Activated naive CD4-positive, alpha-beta T cell treated with anti-CD3 and anti-CD28 coated beads, Interleukin-2, amount 50 U/mL, for 24 hours (primary cell): ENCODE results near the gene TMEM63B.
A peak's percentile ranks its signal among the peaks of the same experiment; 100 is the strongest.

Source experiments
- H3K27ac Mint-ChIP-seq: one replicate; pipeline ENCODE4 v1.8.0; 2021; ENCODE audit warnings: mild to moderate bottlenecking, mixed read lengths
- H3K27me3 Mint-ChIP-seq: one replicate; pipeline ENCODE4 v1.8.0; 2021; ENCODE audit warnings: mixed read lengths
- H3K36me3 Mint-ChIP-seq: one replicate; pipeline ENCODE4 v1.8.0; 2021; ENCODE audit warnings: mixed read lengths
- H3K4me1 Mint-ChIP-seq: one replicate; pipeline ENCODE4 v1.8.0; 2021; ENCODE audit warnings: mixed read lengths
- H3K4me3 Mint-ChIP-seq: one replicate; pipeline ENCODE4 v1.8.0; 2021; ENCODE audit warnings: mild to moderate bottlenecking, mixed read lengths
- H3K9me3 Mint-ChIP-seq: one replicate; pipeline ENCODE4 v1.8.0; 2021; ENCODE audit warnings: mixed read lengths

TMEM63B gene

GRCh38 chr6:44127186-44128019, at the start of gene TMEM63B, which contains the start of gene MRPL14:
TMEM63B (plus strand) TSS chr6:44127554; CDS start chr6:44134585, 7,031 bp downstream.
MRPL14 (minus strand) TSS chr6:44127452; CDS start chr6:44116611, 10,841 bp downstream.
- H3K27me3 Mint-ChIP-seq: no peaks in the 10 kb centered on the region
- H3K36me3 Mint-ChIP-seq: peaks cover 4% of the 10 kb centered on the region
- H3K9me3 Mint-ChIP-seq: no peaks in the 10 kb centered on the region
- peaks cover 65% of the 10 kb centered on the region for H3K4me1 Mint-ChIP-seq
- H3K4me3 Mint-ChIP-seq: peak within 1 kb of the TSS; percentile 93
- peak within 1 kb of the TSS; percentile 95 for H3K27ac Mint-ChIP-seq

GRCh38 chr6:44078219-44078826, 49.0 kb upstream of the TMEM63B start:
- Mint-ChIP-seq H3K27ac (no peak overlapping the region), H3K36me3 (no peaks in the 10 kb centered on the region), H3K4me3 (no peak overlapping the region), H3K9me3 (no peaks in the 10 kb centered on the region), H3K4me1 (peaks cover 13% of the 10 kb centered on the region), H3K27me3 (peaks cover 5% of the 10 kb centered on the region)

- Mint-ChIP-seq H3K9me3 (no peaks in the 10 kb centered on the region), H3K27ac (no peak overlapping the region), H3K4me1 (peaks cover 7% of the 10 kb centered on the region), H3K4me3 (no peak overlapping the region), H3K27me3 (peaks cover 5% of the 10 kb centered on the region), H3K36me3 (no peaks in the 10 kb centered on the region)
Observed at GRCh38 chr6:44078827-44079671, 48.3 kb upstream of the TMEM63B start.

- H3K9me3 Mint-ChIP-seq: no peaks in the 10 kb centered on the region
- no peaks in the 10 kb centered on the region for H3K36me3 Mint-ChIP-seq
- no peak overlapping the region for H3K4me3 Mint-ChIP-seq
- H3K4me1 Mint-ChIP-seq: peaks cover 1% of the 10 kb centered on the region
- no peak overlapping the region for H3K27ac Mint-ChIP-seq
- peaks cover 3% of the 10 kb centered on the region for H3K27me3 Mint-ChIP-seq
Observed at GRCh38 chr6:44079672-44080071, 47.7 kb upstream of the TMEM63B start.

GRCh38 chr6:44080561-44081521, 46.5 kb upstream of the TMEM63B start:
- Mint-ChIP-seq H3K27ac (no peak overlapping the region), H3K27me3 (peaks cover 1% of the 10 kb centered on the region)

GRCh38 chr6:44081753-44082152, 45.6 kb upstream of the TMEM63B start:
- Mint-ChIP-seq H3K36me3 (no peaks in the 10 kb centered on the region), H3K27me3 (peaks cover 1% of the 10 kb centered on the region), H3K4me3 (no peak overlapping the region), H3K4me1 (no peaks in the 10 kb centered on the region), H3K27ac (no peak overlapping the region), H3K9me3 (no peaks in the 10 kb centered on the region)

More at GRCh38 chr6:44080561-44081521, 46.5 kb upstream of the TMEM63B start:
- no peak overlapping the region for H3K4me3 Mint-ChIP-seq
- no peaks in the 10 kb centered on the region for H3K9me3 Mint-ChIP-seq
- H3K36me3 Mint-ChIP-seq: no peaks in the 10 kb centered on the region
- H3K4me1 Mint-ChIP-seq: no peaks in the 10 kb centered on the region

- no peaks in the 10 kb centered on the region for H3K9me3 Mint-ChIP-seq
- H3K27ac Mint-ChIP-seq: no peak overlapping the region
Observed at GRCh38 chr6:44082872-44083321, 44.5 kb upstream of the TMEM63B start.

GRCh38 chr6:44084231-44085014, 42.9 kb upstream of the TMEM63B start:
- Mint-ChIP-seq H3K36me3 (no peaks in the 10 kb centered on the region), H3K4me3 (no peak overlapping the region), H3K27ac (no peak overlapping the region)

More at GRCh38 chr6:44082872-44083321, 44.5 kb upstream of the TMEM63B start:
- H3K36me3 Mint-ChIP-seq: no peaks in the 10 kb centered on the region
- no peaks in the 10 kb centered on the region for H3K4me1 Mint-ChIP-seq
- H3K4me3 Mint-ChIP-seq: no peak overlapping the region
- H3K27me3 Mint-ChIP-seq: peaks cover 1% of the 10 kb centered on the region

GRCh38 chr6:44085219-44085618, 42.1 kb upstream of the TMEM63B start:
- no peak overlapping the region for H3K27ac Mint-ChIP-seq
- H3K4me1 Mint-ChIP-seq: no peaks in the 10 kb centered on the region
- no peaks in the 10 kb centered on the region for H3K36me3 Mint-ChIP-seq
- H3K9me3 Mint-ChIP-seq: no peaks in the 10 kb centered on the region
- H3K4me3 Mint-ChIP-seq: no peak overlapping the region
- H3K27me3 Mint-ChIP-seq: no peaks in the 10 kb centered on the region

More at GRCh38 chr6:44084231-44085014, 42.9 kb upstream of the TMEM63B start:
- H3K27me3 Mint-ChIP-seq: no peaks in the 10 kb centered on the region
- H3K9me3 Mint-ChIP-seq: no peaks in the 10 kb centered on the region
- H3K4me1 Mint-ChIP-seq: no peaks in the 10 kb centered on the region

- Mint-ChIP-seq H3K27me3 (no peaks in the 10 kb centered on the region), H3K27ac (no peak overlapping the region), H3K9me3 (no peaks in the 10 kb centered on the region), H3K4me3 (no peak overlapping the region), H3K4me1 (no peaks in the 10 kb centered on the region), H3K36me3 (peaks cover 3% of the 10 kb centered on the region)
Observed at GRCh38 chr6:44086931-44087574, 40.3 kb upstream of the TMEM63B start.

- H3K36me3 Mint-ChIP-seq: peaks cover 3% of the 10 kb centered on the region
- H3K4me1 Mint-ChIP-seq: no peaks in the 10 kb centered on the region
- H3K4me3 Mint-ChIP-seq: no peak overlapping the region
- H3K27me3 Mint-ChIP-seq: no peaks in the 10 kb centered on the region
- no peak overlapping the region for H3K27ac Mint-ChIP-seq
- no peaks in the 10 kb centered on the region for H3K9me3 Mint-ChIP-seq
Observed at GRCh38 chr6:44087623-44088022, 39.7 kb upstream of the TMEM63B start.

GRCh38 chr6:44088827-44089590, 38.3 kb upstream of the TMEM63B start:
- Mint-ChIP-seq H3K4me1 (no peaks in the 10 kb centered on the region), H3K27me3 (no peaks in the 10 kb centered on the region), H3K36me3 (peaks cover 3% of the 10 kb centered on the region), H3K4me3 (no peak overlapping the region), H3K27ac (no peak overlapping the region), H3K9me3 (no peaks in the 10 kb centered on the region)

- peaks cover 4% of the 10 kb centered on the region for H3K36me3 Mint-ChIP-seq
- no peak overlapping the region for H3K4me3 Mint-ChIP-seq
- H3K27ac Mint-ChIP-seq: no peak overlapping the region
- no peaks in the 10 kb centered on the region for H3K27me3 Mint-ChIP-seq
- H3K9me3 Mint-ChIP-seq: no peaks in the 10 kb centered on the region
- no peaks in the 10 kb centered on the region for H3K4me1 Mint-ChIP-seq
Observed at GRCh38 chr6:44090465-44090864, 36.9 kb upstream of the TMEM63B start.
